HEK293 (cell line): Measurements from ENCODE around the gene MGME1.

ENCODE experiments used
- CTCF ChIA-PET: fragments of 350-600 bp; formaldehyde crosslinking; extraction: SDS; loops from one replicate; lab custom pipeline; 2021; ENCODE audit warnings: antibody characterized with exemption; lab: Yijun Ruan, JAX
- POLR2A ChIA-PET: fragments of 300-600 bp; formaldehyde crosslinking; extraction: SDS; loops from one replicate; lab custom pipeline; 2020; ENCODE audit warnings: antibody characterized with exemption, inconsistent platforms; lab: Yijun Ruan, JAX
- H3K27ac ChIP-seq: fragments of 200-500 bp; sonication (Bioruptor generic); 2 replicates; pipeline ENCODE4 v1.5.1; 2014; ENCODE audit warnings: low read depth, low read length, control low read depth, inconsistent platforms; ENCODE audit errors: extremely low read depth
- H3K36me3 ChIP-seq, 2 experiments: fragments of 200-500 bp in 1 of 2; sonication (Bioruptor generic) in 1 of 2; 1 replicate in 1 of 2; 2 replicates in 1 of 2; pipeline ENCODE4 v1.5.1; 2014 to 2017; ENCODE audit warnings: inconsistent platforms in 2 of 2, low read length in 2 of 2; ENCODE audit not compliant: control insufficient read depth in 2 of 2, insufficient read depth in 1 of 2
- H3K4me1 ChIP-seq: fragments of 200-500 bp; sonication (Bioruptor generic); 2 replicates; pipeline ENCODE4 v1.5.1; 2014; ENCODE audit warnings: mild to moderate bottlenecking, low read length, inconsistent platforms; ENCODE audit not compliant: control insufficient read depth, insufficient read depth
- H3K4me3 ChIP-seq: 2 replicates; pipeline ENCODE4 v1.5.1; 2011; ENCODE audit warnings: low read depth, mild to moderate bottlenecking, control low read depth, low read length, moderate library complexity
- H3K9me3 ChIP-seq: fragments of 200-500 bp; sonication (Bioruptor generic); 2 replicates; pipeline ENCODE4 v1.5.1; 2014; ENCODE audit warnings: low read depth, low read length, inconsistent platforms; ENCODE audit not compliant: control insufficient read depth, insufficient read depth
- ELK4 ChIP-seq: IDR thresholded peaks from 2 replicates; pipeline ENCODE4 v1.6.1; 2011; ENCODE audit warnings: mild to moderate bottlenecking, low read depth, low read length, borderline replicate concordance
- GLI2 ChIP-seq: fragments of 450-650 bp; formaldehyde crosslinking; IDR thresholded peaks from 2 replicates; pipeline ENCODE4; 2017; ENCODE audit warnings: missing biosample characterization, missing genetic modification characterization, low read depth, borderline replicate concordance
- GLIS2 ChIP-seq: fragments of 450-650 bp; formaldehyde crosslinking; IDR thresholded peaks from 2 replicates; pipeline ENCODE4 v1.5.1; 2016; ENCODE audit warnings: missing biosample characterization, missing genetic modification characterization
- IKZF3 ChIP-seq: fragments of 450-650 bp; IDR thresholded peaks from 2 replicates; pipeline ENCODE4 v1.5.0; 2018; ENCODE audit warnings: missing biosample characterization, mild to moderate bottlenecking, missing genetic modification characterization, moderate library complexity
- KLF7 ChIP-seq: fragments of 450-650 bp; formaldehyde crosslinking; IDR thresholded peaks from 2 replicates; pipeline ENCODE4 v1.5.1; 2016; ENCODE audit warnings: missing biosample characterization, missing genetic modification characterization, borderline replicate concordance
- MYNN ChIP-seq: fragments of 450-650 bp; formaldehyde crosslinking; IDR thresholded peaks from 2 replicates; pipeline ENCODE4 v1.5.1; 2016; ENCODE audit warnings: missing biosample characterization, missing genetic modification characterization, borderline replicate concordance
- PRDM2 ChIP-seq: fragments of 450-650 bp; formaldehyde crosslinking; IDR thresholded peaks from 2 replicates; pipeline ENCODE4 v1.5.1; 2016; ENCODE audit warnings: missing biosample characterization, missing genetic modification characterization, borderline replicate concordance
- SCRT1 ChIP-seq: fragments of 450-650 bp; formaldehyde crosslinking; IDR thresholded peaks from 2 replicates; pipeline ENCODE4 v1.5.1; 2016; ENCODE audit warnings: missing biosample characterization, missing genetic modification characterization, borderline replicate concordance
- SCRT2 ChIP-seq: fragments of 450-650 bp; formaldehyde crosslinking; IDR thresholded peaks from 2 replicates; pipeline ENCODE4 v1.5.1; 2016; ENCODE audit warnings: missing biosample characterization, missing genetic modification characterization
- SETDB1 ChIP-seq: IDR thresholded peaks from one replicate; pipeline ENCODE4 v1.6.1; 2017; ENCODE audit warnings: mild to moderate bottlenecking, low read length, moderate library complexity, mixed read lengths; ENCODE audit not compliant: insufficient read length
- ZNF148 ChIP-seq: fragments of 450-650 bp; formaldehyde crosslinking; IDR thresholded peaks from 2 replicates; pipeline ENCODE4 v1.5.0; 2017; ENCODE audit warnings: missing biosample characterization, missing genetic modification characterization, borderline replicate concordance
- ZNF211 ChIP-seq: fragments of 450-650 bp; formaldehyde crosslinking; IDR thresholded peaks from 2 replicates; pipeline ENCODE4 v1.5.1; 2016; ENCODE audit warnings: low read depth, missing biosample characterization, missing genetic modification characterization
- ZNF221 ChIP-seq: fragments of 450-650 bp; formaldehyde crosslinking; IDR thresholded peaks from 2 replicates; pipeline ENCODE4 v1.5.1; 2017; ENCODE audit warnings: missing biosample characterization, missing genetic modification characterization, borderline replicate concordance
- ZNF223 ChIP-seq: fragments of 450-650 bp; formaldehyde crosslinking; IDR thresholded peaks from 2 replicates; pipeline ENCODE4 v1.5.1; 2016; ENCODE audit warnings: missing biosample characterization, missing genetic modification characterization
- ZNF280D ChIP-seq: fragments of 450-650 bp; formaldehyde crosslinking; IDR thresholded peaks from 2 replicates; pipeline ENCODE4 v1.5.1; 2016; ENCODE audit warnings: missing biosample characterization, missing genetic modification characterization
- ZNF391 ChIP-seq: fragments of 450-650 bp; formaldehyde crosslinking; IDR thresholded peaks from 2 replicates; pipeline ENCODE4 v1.5.1; 2016; ENCODE audit warnings: low read depth, missing biosample characterization, missing genetic modification characterization, borderline replicate concordance
- ZNF404 ChIP-seq: fragments of 450-650 bp; formaldehyde crosslinking; IDR thresholded peaks from 2 replicates; pipeline ENCODE4 v1.5.1; 2017; ENCODE audit warnings: missing biosample characterization, missing genetic modification characterization
- ZNF416 ChIP-seq: fragments of 450-650 bp; formaldehyde crosslinking; IDR thresholded peaks from 2 replicates; pipeline ENCODE4 v1.5.1; 2016; ENCODE audit warnings: missing biosample characterization, missing genetic modification characterization
- ZNF423 ChIP-seq: fragments of 450-650 bp; formaldehyde crosslinking; IDR thresholded peaks from 2 replicates; pipeline ENCODE4 v1.5.1; 2016; ENCODE audit warnings: missing biosample characterization, missing genetic modification characterization
- ZNF768 ChIP-seq: fragments of 450-650 bp; formaldehyde crosslinking; IDR thresholded peaks from 2 replicates; pipeline ENCODE4 v1.5.1; 2018; ENCODE audit warnings: missing biosample characterization, mild to moderate bottlenecking, missing genetic modification characterization
- ZXDB ChIP-seq: fragments of 450-650 bp; formaldehyde crosslinking; IDR thresholded peaks from 2 replicates; pipeline ENCODE4 v1.5.1; 2016; ENCODE audit warnings: missing biosample characterization, missing genetic modification characterization

Gene MGME1

GRCh38 chr20:17956099-17956685, 12.6 kb upstream of the MGME1 start (continued):
- no peak for TF ChIP-seq PRDM2 (tag by site-specific recombination)
- no peak for TF ChIP-seq KLF7 (tag by site-specific recombination)
- no peak for TF ChIP-seq IKZF3
- TF ChIP-seq SCRT1 (tag by site-specific recombination), result no peak
- no peak for TF ChIP-seq ZXDB
- no peak for TF ChIP-seq ZNF416 (tag by site-specific recombination)
- no peak for TF ChIP-seq ZNF423
- no peak for TF ChIP-seq ZNF211 (tag by site-specific recombination)
- no peak for TF ChIP-seq ELK4
- no peak for TF ChIP-seq ZNF404 (tag by site-specific recombination)
- no peak for TF ChIP-seq ZNF223
- no peak for TF ChIP-seq GLIS2 (tag by site-specific recombination)
- TF ChIP-seq MYNN (tag by site-specific recombination), result no peak
- no peak for TF ChIP-seq ZNF148
- TF ChIP-seq, all 188 proteins: peak for 0

GRCh38 chr20:17957505-17958363, 11.1 kb upstream of the MGME1 start:
- H3K27ac ChIP-seq, result no peak overlapping the region
- no peak for TF ChIP-seq ZNF391 (tag by site-specific recombination)
- TF ChIP-seq ZNF280D, result no peak
- TF ChIP-seq ZNF768 (tag by site-specific recombination), result no peak
- no peak for TF ChIP-seq ZNF404 (tag by site-specific recombination)
- no peak for TF ChIP-seq SETDB1
- no peak for TF ChIP-seq GLI2 (tag by site-specific recombination)
- TF ChIP-seq SCRT2 (tag by site-specific recombination), result peak; percentile 50; the same call in 1 of the 2 replicates
- no peak for TF ChIP-seq ZNF221 (tag by site-specific recombination)

More at GRCh38 chr20:17957505-17958363, 11.1 kb upstream of the MGME1 start:
- peaks cover 11 to 77% of the 10 kb centered on the region in 2 experiments; a peak in 2 of 3 replicates for H3K36me3 ChIP-seq
- H3K9me3 ChIP-seq, result no peaks in the 10 kb centered on the region
- H3K4me3 ChIP-seq, result no peak overlapping the region
- peaks cover 14% of the 10 kb centered on the region for H3K4me1 ChIP-seq
- POLR2A ChIA-PET, result interaction anchor here (1.4 to 1.7 kb wide), 2 partner anchors 9 to 11 kb away, joined by 4 to 14 read pairs; partner anchors contain the start of genes MGME1 and SNX5
- CTCF ChIA-PET, result interaction anchor here (0.6 to 1.2 kb wide), 4 partner anchors 8 to 263 kb away, joined by 3 read pairs; no protein-coding TSS in a partner anchor
